ENCODE results near the gene HIRIP3.
"Not testable (repeated sequence)": the region's sequence is repeated elsewhere in the genome, so short reads cannot be mapped to it uniquely, and the experiment has no call there.

HIRIP3 gene

GRCh38 chr16:29995324-29995910 is at the start of gene HIRIP3:
HIRIP3 (minus strand) TSS chr16:29995617; CDS start chr16:29995605, 12 bp downstream.
- DNase-seq (ENCODE audit: low read depth in 1 of 2, low spot score in 1 of 2): peak; percentile 74 to 81

- DNase-seq (ENCODE audit: low read depth in 1 of 2, low spot score in 1 of 2): no peak
Observed at GRCh38 chr16:30041841-30042240, 46.4 kb upstream of the HIRIP3 start.

- DNase-seq (ENCODE audit: low read depth in 1 of 2, low spot score in 1 of 2): not testable (repeated sequence)
Observed at GRCh38 chr16:30040690-30041089, 45.3 kb upstream of the HIRIP3 start.

- DNase-seq (ENCODE audit: low read depth in 1 of 2, low spot score in 1 of 2): no peak
Observed at GRCh38 chr16:30040221-30040620, 44.8 kb upstream of the HIRIP3 start.

- no peak for DNase-seq (ENCODE audit: low read depth in 1 of 2, low spot score in 1 of 2)
Observed at GRCh38 chr16:30033270-30033669, 37.9 kb upstream of the HIRIP3 start.

GRCh38 chr16:30032083-30032819 is 36.8 kb upstream of the HIRIP3 start:
- peak; percentile 38 to 58 for DNase-seq (ENCODE audit: low read depth in 1 of 2, low spot score in 1 of 2)

GRCh38 chr16:30031477-30031918 is 36.1 kb upstream of the HIRIP3 start:
- no peak for DNase-seq (ENCODE audit: low read depth in 1 of 2, low spot score in 1 of 2)

GRCh38 chr16:30030841-30031413 is 35.5 kb upstream of the HIRIP3 start, which contains the start of gene TLCD3B:
TLCD3B (minus strand) TSS chr16:30031271; CDS start chr16:30030527, 744 bp downstream.
- no peak for DNase-seq (ENCODE audit: low read depth in 1 of 2, low spot score in 1 of 2)

- DNase-seq (ENCODE audit: low read depth in 1 of 2, low spot score in 1 of 2): no peak
Observed at GRCh38 chr16:30030011-30030685, 34.7 kb upstream of the HIRIP3 start.

GRCh38 chr16:30028438-30029076 is 33.1 kb upstream of the HIRIP3 start:
- no peak for DNase-seq (ENCODE audit: low read depth in 1 of 2, low spot score in 1 of 2)

GRCh38 chr16:30027588-30028437 is 32.4 kb upstream of the HIRIP3 start:
- DNase-seq (ENCODE audit: low read depth in 1 of 2, low spot score in 1 of 2): no peak

- DNase-seq (ENCODE audit: low read depth in 1 of 2, low spot score in 1 of 2): no peak
Observed at GRCh38 chr16:30026449-30026848, 31.0 kb upstream of the HIRIP3 start.

- DNase-seq (ENCODE audit: low read depth in 1 of 2, low spot score in 1 of 2): no peak
Observed at GRCh38 chr16:30025574-30025973, 30.2 kb upstream of the HIRIP3 start.

- DNase-seq (ENCODE audit: low read depth in 1 of 2, low spot score in 1 of 2): no peak
Observed at GRCh38 chr16:30025156-30025555, 29.7 kb upstream of the HIRIP3 start.

- DNase-seq (ENCODE audit: low read depth in 1 of 2, low spot score in 1 of 2): no peak
Observed at GRCh38 chr16:30024451-30024850, 29.0 kb upstream of the HIRIP3 start.

- no peak for DNase-seq (ENCODE audit: low read depth in 1 of 2, low spot score in 1 of 2)
Observed at GRCh38 chr16:30023586-30023985, 28.2 kb upstream of the HIRIP3 start.

- DNase-seq (ENCODE audit: low read depth in 1 of 2, low spot score in 1 of 2): no peak
Observed at GRCh38 chr16:30022887-30023286, 27.5 kb upstream of the HIRIP3 start, which contains the start of gene C16orf92. C16orf92 (plus strand) TSS chr16:30023198; CDS start chr16:30023341, 143 bp downstream.

- DNase-seq (ENCODE audit: low read depth in 1 of 2, low spot score in 1 of 2): no peak
Observed at GRCh38 chr16:30018731-30019158, 23.3 kb upstream of the HIRIP3 start.

- not testable (repeated sequence) for DNase-seq (ENCODE audit: low read depth in 1 of 2, low spot score in 1 of 2)
Observed at GRCh38 chr16:30017937-30018336, 22.5 kb upstream of the HIRIP3 start.

GRCh38 chr16:30017277-30017656 is 21.9 kb upstream of the HIRIP3 start:
- DNase-seq (ENCODE audit: low read depth in 1 of 2, low spot score in 1 of 2): no peak

Data from activated CD4-positive, alpha-beta T cell treated with anti-CD3 and anti-CD28 coated beads, Interleukin-2, amount 50 U/mL, for 24 hours (primary cell).